ENCODE measurements around the gene RAB19. TPM values are rescaled to one million over a fixed set of nuclear protein-coding genes. Genes with fewer than 3 reads are reported as not detected.

RAB19 gene
- total and polyA plus RNA-seq, 9 of the 15 experiments (the other 6 are each of a cell fraction or from before 2014, with no cell fraction given) = not detected

GRCh38 chr7:140476698-140477261 is 72.9 kb downstream of the RAB19 start (continued):
- TF ChIP-seq GTF3C2 (IDR thresholded peaks at IDR 0.05; ENCODE audit: borderline replicate concordance, extremely low read depth, insufficient read length) (peak; percentile 68), LARP7 (IDR thresholded peaks at IDR 0.05) (0 out of 2 replicates have a peak, but pooled peaks have one; percentile 35), TFAP4 (CRISPR knock-in tag; IDR thresholded peaks at IDR 0.05; ENCODE audit: borderline replicate concordance) (0 out of 2 replicates have a peak, but pooled peaks have one; percentile 4), NR0B1 (IDR thresholded peaks at IDR 0.05; ENCODE audit: partially characterized antibody) (no peak), RBM39 (optimal IDR thresholded peaks at IDR 0.05; ENCODE audit: low read depth, low read length) (no peak), BHLHE40 (IDR thresholded peaks at IDR 0.05; ENCODE audit: low read length) (peak; percentile 48; the same call in 1 of the 2 replicates), TOE1 (IDR thresholded peaks at IDR 0.05; ENCODE audit: borderline replicate concordance) (0 out of 2 replicates have a peak, but pooled peaks have one; percentile 7), TOE1 (CRISPR knock-in tag; IDR thresholded peaks at IDR 0.05; ENCODE audit: borderline replicate concordance, low read depth) (no peak), SIX5 (IDR thresholded peaks at IDR 0.05; ENCODE audit: borderline replicate concordance in 1 of 2, insufficient read depth in 1 of 2, low read depth in 1 of 2, low read length in 2 of 2) (no peak), MGA (IDR thresholded peaks at IDR 0.05) (no peak)
